Loucy (cell line): Measurements from ENCODE around the gene MEF2C.
A peak's percentile ranks its signal among the peaks of the same experiment; 100 is the strongest.

ENCODE experiments used
- H2AFZ ChIP-seq: fragments of 200-600 bp; sonication (generic); 2 replicates; pipeline ENCODE4 v1.6.0; 2016; ENCODE audit warnings: antibody characterized with exemption, mild to moderate bottlenecking, low read length, moderate library complexity
- H3F3A ChIP-seq: fragments of 200-600 bp; 2 replicates; pipeline ENCODE4 v1.6.0; 2016; ENCODE audit warnings: antibody characterized with exemption, low read depth, mild to moderate bottlenecking
- H3K27me3 ChIP-seq: fragments of 200-600 bp; sonication (generic); 2 replicates; pipeline ENCODE4 v1.6.1; 2014; ENCODE audit warnings: low read length, mild to moderate bottlenecking; ENCODE audit not compliant: insufficient read depth, poor library complexity, severe bottlenecking
- H3K36me3 ChIP-seq: fragments of 200-600 bp; sonication (generic); 2 replicates; pipeline ENCODE4 v1.6.1; 2016; ENCODE audit warnings: low read length; ENCODE audit not compliant: insufficient read depth
- H3K4me1 ChIP-seq: fragments of 200-600 bp; sonication (generic); 2 replicates; pipeline ENCODE4 v1.5.1; 2014; ENCODE audit warnings: low read length, mild to moderate bottlenecking; ENCODE audit not compliant: insufficient read depth, poor library complexity, severe bottlenecking
- H3K4me2 ChIP-seq: fragments of 200-600 bp; sonication (generic); 2 replicates; pipeline ENCODE4 v1.6.0; 2014; ENCODE audit warnings: antibody characterized with exemption, low read length, low read depth, mild to moderate bottlenecking; ENCODE audit not compliant: poor library complexity, severe bottlenecking
- H3K4me3 ChIP-seq: fragments of 200-600 bp; sonication (generic); 2 replicates; pipeline ENCODE4 v1.5.1; 2014; ENCODE audit warnings: low read length, mild to moderate bottlenecking, mixed read lengths; ENCODE audit not compliant: poor library complexity, severe bottlenecking
- H3K79me2 ChIP-seq: fragments of 200-600 bp; sonication (generic); 2 replicates; pipeline ENCODE4 v1.6.1; 2014; ENCODE audit warnings: low read length; ENCODE audit not compliant: insufficient read depth
- H3K9ac ChIP-seq: fragments of 200-600 bp; sonication (generic); 2 replicates; pipeline ENCODE4 v1.6.0; 2014; ENCODE audit warnings: mild to moderate bottlenecking, low read depth, low read length, moderate library complexity; ENCODE audit not compliant: poor library complexity, severe bottlenecking
- H3K9me2 ChIP-seq: fragments of 200-600 bp; sonication (generic); replicated peaks from 2 replicates; pipeline ENCODE4 v1.6.1; 2016; ENCODE audit warnings: low read depth, low read length, mixed read lengths
- H3K9me3 ChIP-seq: fragments of 200-600 bp; sonication (generic); 2 replicates; pipeline ENCODE4 v1.6.1; 2014; ENCODE audit warnings: mild to moderate bottlenecking, antibody characterized with exemption, low read length, low read depth; ENCODE audit not compliant: insufficient read depth
- H4K20me1 ChIP-seq: fragments of 200-600 bp; sonication (generic); 2 replicates; pipeline ENCODE4 v1.6.0; 2014; ENCODE audit warnings: antibody characterized with exemption, low read length, mild to moderate bottlenecking; ENCODE audit not compliant: insufficient read depth, poor library complexity, severe bottlenecking
- EZH2phosphoT487 ChIP-seq: fragments of 200-600 bp; IDR thresholded peaks from 2 replicates; pipeline ENCODE4 v1.6.1; 2018; ENCODE audit warnings: antibody characterized with exemption, mild to moderate bottlenecking, moderate library complexity, borderline replicate concordance
- TF ChIP-seq, protein P1 (sequence below): fragments of 200-600 bp; sonication (generic); conservative IDR thresholded peaks from 2 replicates; pipeline ENCODE4 v1.5.1; 2014; ENCODE audit warnings: mild to moderate bottlenecking, antibody characterized with exemption, low read length

The MEF2C gene

DNA sequence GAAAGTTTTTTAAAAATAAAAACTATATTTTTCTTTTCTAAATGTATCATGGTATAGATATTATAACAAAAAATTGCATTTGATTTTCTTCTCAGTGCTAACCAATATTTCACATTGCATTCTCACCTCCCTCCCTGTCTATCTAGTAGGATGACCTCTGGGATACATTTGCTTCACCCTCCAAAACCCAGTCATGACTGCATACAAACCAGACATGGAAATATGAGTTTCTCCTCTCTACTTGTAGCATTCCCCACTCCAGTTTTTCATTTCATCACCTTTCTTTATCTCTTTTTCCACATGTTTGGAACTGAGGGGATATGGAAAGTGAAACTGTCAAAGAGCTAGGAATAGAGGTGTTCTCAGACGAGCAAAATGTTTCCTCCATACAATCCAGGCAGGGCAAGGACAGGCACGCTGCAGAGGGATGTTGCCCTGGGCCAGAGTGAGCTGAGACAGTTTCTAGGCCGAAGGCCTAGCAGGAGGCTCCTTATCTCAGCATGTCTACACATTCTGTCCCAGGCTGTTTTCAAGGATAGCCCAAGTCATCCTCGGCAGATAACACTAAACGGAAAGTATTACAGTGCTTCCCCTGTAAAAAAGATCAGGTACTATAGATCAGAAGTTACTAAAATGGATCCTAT lies 46.7 kb downstream of the MEF2C start:
- Histone ChIP-seq H3K36me3 (no peaks in the 10 kb centered on the region), H3K4me1 (peaks cover under 1% of the 10 kb centered on the region), H3K79me2 (no peaks in the 10 kb centered on the region), H2AFZ (peak overlapping the region; percentile 22; the same call in 1 of the 2 replicates), H3F3A (no peaks in the 10 kb centered on the region), H3K9me2 (no peaks in the 10 kb centered on the region), H3K9me3 (no peaks in the 10 kb centered on the region), H4K20me1 (no peaks in the 10 kb centered on the region), H3K4me3 (no peak overlapping the region), H3K9ac (no peak overlapping the region), H3K27me3 (no peaks in the 10 kb centered on the region), H3K4me2 (no peak overlapping the region)
- TF ChIP-seq EZH2phosphoT487: no peak
- TF ChIP-seq, protein P1, sequence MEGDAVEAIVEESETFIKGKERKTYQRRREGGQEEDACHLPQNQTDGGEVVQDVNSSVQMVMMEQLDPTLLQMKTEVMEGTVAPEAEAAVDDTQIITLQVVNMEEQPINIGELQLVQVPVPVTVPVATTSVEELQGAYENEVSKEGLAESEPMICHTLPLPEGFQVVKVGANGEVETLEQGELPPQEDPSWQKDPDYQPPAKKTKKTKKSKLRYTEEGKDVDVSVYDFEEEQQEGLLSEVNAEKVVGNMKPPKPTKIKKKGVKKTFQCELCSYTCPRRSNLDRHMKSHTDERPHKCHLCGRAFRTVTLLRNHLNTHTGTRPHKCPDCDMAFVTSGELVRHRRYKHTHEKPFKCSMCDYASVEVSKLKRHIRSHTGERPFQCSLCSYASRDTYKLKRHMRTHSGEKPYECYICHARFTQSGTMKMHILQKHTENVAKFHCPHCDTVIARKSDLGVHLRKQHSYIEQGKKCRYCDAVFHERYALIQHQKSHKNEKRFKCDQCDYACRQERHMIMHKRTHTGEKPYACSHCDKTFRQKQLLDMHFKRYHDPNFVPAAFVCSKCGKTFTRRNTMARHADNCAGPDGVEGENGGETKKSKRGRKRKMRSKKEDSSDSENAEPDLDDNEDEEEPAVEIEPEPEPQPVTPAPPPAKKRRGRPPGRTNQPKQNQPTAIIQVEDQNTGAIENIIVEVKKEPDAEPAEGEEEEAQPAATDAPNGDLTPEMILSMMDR: no peak

DNA sequence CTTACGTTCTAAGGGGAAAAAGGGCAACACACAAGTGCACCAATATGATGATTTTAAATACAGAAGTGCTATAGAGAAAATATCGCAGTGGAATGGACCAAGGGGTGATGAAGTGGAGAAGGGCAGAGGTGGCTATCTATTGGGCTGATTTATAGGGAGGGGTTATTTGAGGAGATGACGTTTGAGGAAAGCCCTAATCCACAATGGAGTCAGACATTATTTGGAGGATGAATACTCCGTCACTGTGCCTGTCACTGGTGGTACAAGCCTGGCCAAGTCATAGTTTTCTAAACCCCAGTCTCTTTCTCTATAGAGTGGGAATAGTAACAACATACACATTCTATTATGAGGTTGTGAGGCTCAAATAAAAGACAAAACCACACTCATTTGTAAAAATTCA lies 48.5 kb downstream of the MEF2C start:
- Histone ChIP-seq H3K4me3 (no peak overlapping the region), H3K9me2 (no peaks in the 10 kb centered on the region), H3K79me2 (no peaks in the 10 kb centered on the region), H3K9ac (no peak overlapping the region), H3K36me3 (no peaks in the 10 kb centered on the region), H3K4me2 (no peak overlapping the region), H2AFZ (no peak overlapping the region), H4K20me1 (no peaks in the 10 kb centered on the region), H3K27me3 (no peaks in the 10 kb centered on the region), H3K9me3 (no peaks in the 10 kb centered on the region), H3F3A (no peaks in the 10 kb centered on the region), H3K4me1 (peaks cover 18% of the 10 kb centered on the region)
- TF ChIP-seq EZH2phosphoT487: no peak
- TF ChIP-seq, protein P1: no peak

DNA sequence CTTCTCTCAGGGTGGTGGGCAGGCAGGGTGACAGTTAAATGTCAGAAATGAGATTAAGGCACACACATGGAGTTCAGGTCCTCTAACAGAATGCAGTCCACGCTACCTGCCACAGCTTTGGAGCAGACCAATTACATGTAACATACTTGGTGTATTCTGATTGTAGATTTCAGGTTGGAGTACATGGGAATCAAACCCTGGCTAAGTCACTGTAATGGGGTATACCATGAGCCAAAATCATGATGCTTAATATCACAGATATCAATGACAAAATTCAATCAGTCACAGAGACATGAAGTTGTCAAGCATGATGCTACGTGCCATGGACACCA lies 48.9 kb downstream of the MEF2C start:
- Histone ChIP-seq H3K27me3 (no peaks in the 10 kb centered on the region), H3K9me3 (no peaks in the 10 kb centered on the region), H3K79me2 (no peaks in the 10 kb centered on the region), H2AFZ (no peak overlapping the region), H3K4me1 (peaks cover 22% of the 10 kb centered on the region), H3K9me2 (no peaks in the 10 kb centered on the region), H3K4me2 (no peak overlapping the region), H3K4me3 (no peak overlapping the region), H3K36me3 (no peaks in the 10 kb centered on the region), H3F3A (no peaks in the 10 kb centered on the region), H3K9ac (no peak overlapping the region), H4K20me1 (no peaks in the 10 kb centered on the region)
- no peak for TF ChIP-seq EZH2phosphoT487
- TF ChIP-seq, protein P1: no peak
